ENCODE data around the gene BNIP1.

GRCh38 chr5:173197375-173197891 lies 53.1 kb downstream of the BNIP1 start:
- TF ChIP-seq POLR2A (IDR thresholded peaks at IDR 0.05; ENCODE audit: low read depth, low read length) (no peak), POLR2AphosphoS5 (IDR thresholded peaks at IDR 0.05; ENCODE audit: low read depth, low read length) (no peak)
